Trophoblast cell (in vitro differentiated cells and primary cell): Measurements from ENCODE around the gene NPHP4.

ENCODE experiments used
- DNase-seq, 2 donors: peaks; one replicate each; pipeline ENCODE4 v3.0.0-alpha.2; 2016
- H2AFZ ChIP-seq: 2 replicates; pipeline ENCODE4 v1.6.1; 2013; ENCODE audit warnings: low read length, moderate library complexity, mild to moderate bottlenecking; ENCODE audit not compliant: insufficient read depth, poor library complexity
- H2AK5ac ChIP-seq: 2 replicates; pipeline ENCODE4 v1.6.1; 2013; ENCODE audit warnings: mild to moderate bottlenecking, low read length
- H2BK120ac ChIP-seq: 2 replicates; pipeline ENCODE4 v1.6.1; 2013; ENCODE audit warnings: low read length, mild to moderate bottlenecking, moderate library complexity; ENCODE audit not compliant: insufficient read depth, poor library complexity
- H2BK12ac ChIP-seq: 2 replicates; pipeline ENCODE4 v1.6.1; 2013; ENCODE audit warnings: mild to moderate bottlenecking, low read length, moderate library complexity
- H2BK5ac ChIP-seq: 2 replicates; pipeline ENCODE4 v1.6.1; 2013; ENCODE audit warnings: low read length, low read depth, moderate library complexity, mild to moderate bottlenecking; ENCODE audit not compliant: poor library complexity
- H3K14ac ChIP-seq: 2 replicates; pipeline ENCODE4 v1.6.1; 2013; ENCODE audit warnings: mild to moderate bottlenecking, low read length
- H3K18ac ChIP-seq: 2 replicates; pipeline ENCODE4 v1.6.1; 2013; ENCODE audit warnings: mild to moderate bottlenecking, low read length
- H3K23ac ChIP-seq: 2 replicates; pipeline ENCODE4 v1.6.1; 2013; ENCODE audit warnings: low read length
- H3K27ac ChIP-seq: 2 replicates; pipeline ENCODE4 v1.5.1; 2013; ENCODE audit warnings: low read depth, mild to moderate bottlenecking, inconsistent platforms, low read length, moderate library complexity
- H3K27me3 ChIP-seq: 2 replicates; pipeline ENCODE4 v1.6.1; 2013; ENCODE audit warnings: inconsistent platforms, mild to moderate bottlenecking, low read length, moderate library complexity; ENCODE audit not compliant: insufficient read depth
- H3K36me3 ChIP-seq, 2 experiments: 1 replicate in 1 of 2; 2 replicates in 1 of 2; pipeline ENCODE4 v1.6.1; 2013; ENCODE audit warnings: low read length in 2 of 2, mild to moderate bottlenecking in 2 of 2, moderate library complexity in 1 of 2; ENCODE audit not compliant: insufficient read depth in 2 of 2, control insufficient read depth in 1 of 2
- H3K4ac ChIP-seq: 2 replicates; pipeline ENCODE4 v1.6.1; 2013; ENCODE audit warnings: low read depth, mild to moderate bottlenecking, low read length, moderate library complexity
- H3K4me1 ChIP-seq, 2 experiments: 1 replicate in 1 of 2; 2 replicates in 1 of 2; pipeline ENCODE4 v1.6.1; 2013; ENCODE audit warnings: low read length in 2 of 2, mild to moderate bottlenecking in 2 of 2, moderate library complexity in 1 of 2; ENCODE audit not compliant: insufficient read depth in 2 of 2, control insufficient read depth in 1 of 2
- H3K4me2 ChIP-seq: 2 replicates; pipeline ENCODE4 v1.6.1; 2013; ENCODE audit warnings: inconsistent platforms, mild to moderate bottlenecking, low read length, moderate library complexity
- H3K4me3 ChIP-seq: 2 replicates; pipeline ENCODE4 v1.5.1; 2013; ENCODE audit warnings: mild to moderate bottlenecking, low read depth, low read length, inconsistent platforms
- H3K79me1 ChIP-seq: one replicate; pipeline ENCODE4 v1.6.1; 2013; ENCODE audit warnings: low read length
- H3K79me2 ChIP-seq: 2 replicates; pipeline ENCODE4 v1.6.1; 2013; ENCODE audit warnings: low read length, mild to moderate bottlenecking; ENCODE audit not compliant: control insufficient read depth, insufficient read depth, poor library complexity
- H3K9ac ChIP-seq: 2 replicates; pipeline ENCODE4 v1.6.1; 2013; ENCODE audit warnings: mild to moderate bottlenecking, low read length
- H3K9me3 ChIP-seq: 2 replicates; pipeline ENCODE4 v1.6.1; 2013; ENCODE audit warnings: low read depth, mild to moderate bottlenecking, control low read depth, inconsistent platforms, low read length; ENCODE audit not compliant: insufficient read depth
- H4K12ac ChIP-seq: 2 replicates; pipeline ENCODE4 v1.6.1; 2013; ENCODE audit warnings: low read depth, mild to moderate bottlenecking, low read length, moderate library complexity
- H4K8ac ChIP-seq: 2 replicates; pipeline ENCODE4 v1.6.1; 2013; ENCODE audit warnings: low read depth, mild to moderate bottlenecking, low read length, moderate library complexity
- H4K91ac ChIP-seq: one replicate; pipeline ENCODE4 v1.6.1; 2013; ENCODE audit warnings: low read depth, mild to moderate bottlenecking, low read length, moderate library complexity
- WGBS: extraction: QIAGEN DNeasy Blood & Tissue Kit; methylation state at CpG from one replicate; pipeline ENCODE4 v1.1.7; 2013; ENCODE audit warnings: missing lambda C conversion rate; ENCODE audit not compliant: insufficient read length, insufficient coverage; ENCODE audit errors: extremely low coverage; 5-methylcytosine and 5-hydroxymethylcytosine counted together

Gene NPHP4

GRCh38 chr1:5873556-5873955 lies 118.7 kb downstream of the NPHP4 start:
- H4K12ac ChIP-seq = no peak overlapping the region
- no peak overlapping the region for H3K9ac ChIP-seq
- H3K4me3 ChIP-seq = no peak overlapping the region
- no CpG with 5 or more reads among the region's 7 CpGs for WGBS
- no peak overlapping the region for H2BK120ac ChIP-seq
- no peak overlapping the region for H2AFZ ChIP-seq
- no peak overlapping the region for H2BK5ac ChIP-seq
- no peaks in the 10 kb centered on the region for H3K79me1 ChIP-seq
- H3K9me3 ChIP-seq = peaks cover 7% of the 10 kb centered on the region
- no peak overlapping the region for H4K91ac ChIP-seq
- H3K4me1 ChIP-seq = no peaks in the 10 kb centered on the region
- H3K4me2 ChIP-seq = no peak overlapping the region
- H3K4ac ChIP-seq = no peak overlapping the region
- no peak overlapping the region for H3K18ac ChIP-seq
- peaks cover 0 to 6% of the 10 kb centered on the region in 2 experiments for H3K36me3 ChIP-seq
- H3K27me3 ChIP-seq = no peaks in the 10 kb centered on the region
- no peaks in the 10 kb centered on the region for H3K79me2 ChIP-seq
- H3K23ac ChIP-seq = no peak overlapping the region
- no peak overlapping the region for H3K14ac ChIP-seq
- H2BK12ac ChIP-seq = no peak overlapping the region
- H3K27ac ChIP-seq = no peak overlapping the region
- DNase-seq = no peak
- no peak overlapping the region for H2AK5ac ChIP-seq
- H4K8ac ChIP-seq = no peak overlapping the region

DNA sequence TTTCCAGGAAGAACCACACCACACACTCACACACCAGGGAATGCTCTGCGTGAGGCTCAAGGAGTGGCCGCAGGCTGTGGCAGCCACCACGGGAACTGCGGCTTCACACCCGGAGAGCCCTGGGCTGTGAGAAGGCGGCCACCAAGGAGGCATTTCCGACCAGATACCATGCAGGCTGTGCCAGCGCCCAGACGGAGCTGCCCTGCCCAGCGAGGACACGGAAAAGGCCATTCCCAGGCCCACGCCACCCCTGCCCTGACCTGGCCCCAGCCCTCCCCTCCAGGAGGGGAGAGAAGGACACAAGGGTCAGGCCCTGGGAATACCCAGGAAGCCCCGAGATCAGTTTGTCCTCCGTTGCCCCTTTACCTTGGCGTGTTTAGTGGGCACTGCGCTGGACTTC lies 119.3 kb downstream of the NPHP4 start:
- Histone ChIP-seq H3K4ac (no peak overlapping the region), H2BK12ac (no peak overlapping the region), H3K4me1 (no peaks in the 10 kb centered on the region), H4K8ac (no peak overlapping the region), H3K79me2 (no peaks in the 10 kb centered on the region), H2BK120ac (no peak overlapping the region), H2AK5ac (no peak overlapping the region), H3K4me3 (no peak overlapping the region), H3K9me3 (peaks cover 12% of the 10 kb centered on the region), H3K36me3 (peaks cover 0 to 6% of the 10 kb centered on the region in 2 experiments), H3K27ac (no peak overlapping the region), H3K9ac (no peak overlapping the region), H3K14ac (no peak overlapping the region), H4K12ac (no peak overlapping the region), H2AFZ (no peak overlapping the region), H2BK5ac (no peak overlapping the region), H3K23ac (no peak overlapping the region), H3K27me3 (no peaks in the 10 kb centered on the region), H3K79me1 (no peaks in the 10 kb centered on the region), H3K18ac (no peak overlapping the region), H4K91ac (no peak overlapping the region), H3K4me2 (no peak overlapping the region)
- DNase-seq = no peak
- WGBS = no CpG with 5 or more reads among the region's 16 CpGs

DNA sequence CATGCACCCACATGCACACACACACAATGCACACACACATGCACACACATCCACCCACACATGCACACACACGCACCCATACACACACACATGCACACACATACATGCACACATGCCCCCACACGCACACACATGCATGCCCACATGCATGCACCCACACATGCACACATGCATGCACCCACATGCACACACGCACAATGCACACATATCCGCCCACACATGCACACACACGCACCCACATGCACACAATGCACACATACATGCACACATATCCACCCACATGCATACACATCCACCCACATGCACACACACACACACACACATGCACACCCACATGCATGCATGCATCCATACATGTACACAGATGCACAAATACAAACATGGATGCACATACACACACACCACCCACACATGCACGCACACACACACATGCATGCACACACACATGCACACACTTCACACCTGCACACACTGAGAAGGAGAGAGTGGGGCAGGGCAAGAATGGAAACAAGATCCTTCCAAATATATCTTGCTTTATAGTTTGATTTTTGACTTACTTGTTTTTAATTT lies 123.2 kb downstream of the NPHP4 start:
- Histone ChIP-seq H3K4me2 (no peak overlapping the region), H4K8ac (no peak overlapping the region), H3K4me3 (peak overlapping the region; percentile 54), H3K9me3 (peaks cover 14% of the 10 kb centered on the region), H3K27ac (no peak overlapping the region), H3K79me2 (no peaks in the 10 kb centered on the region), H2AK5ac (no peak overlapping the region), H3K79me1 (no peaks in the 10 kb centered on the region), H2BK120ac (no peak overlapping the region), H3K9ac (no peak overlapping the region), H3K36me3 (no peaks in the 10 kb centered on the region), H3K4ac (no peak overlapping the region), H4K91ac (no peak overlapping the region), H3K4me1 (no peaks in the 10 kb centered on the region), H2AFZ (no peak overlapping the region), H2BK5ac (no peak overlapping the region), H2BK12ac (no peak overlapping the region), H3K18ac (no peak overlapping the region), H3K27me3 (no peaks in the 10 kb centered on the region), H4K12ac (no peak overlapping the region), H3K23ac (peak overlapping the region; percentile 74), H3K14ac (no peak overlapping the region)
- no CpG with 5 or more reads among the region's 6 CpGs for WGBS
- DNase-seq = no peak

GRCh38 chr1:5865774-5866173 lies 126.5 kb downstream of the NPHP4 start:
- Histone ChIP-seq H3K4me2 (no peak overlapping the region), H3K27ac (no peak overlapping the region), H4K12ac (no peak overlapping the region), H3K9me3 (peaks cover 14% of the 10 kb centered on the region), H4K8ac (no peak overlapping the region), H3K23ac (no peak overlapping the region), H2BK12ac (no peak overlapping the region), H2AK5ac (no peak overlapping the region), H2AFZ (no peak overlapping the region), H3K79me1 (no peaks in the 10 kb centered on the region), H2BK120ac (no peak overlapping the region), H3K4me1 (no peaks in the 10 kb centered on the region), H3K18ac (no peak overlapping the region), H2BK5ac (no peak overlapping the region), H3K79me2 (no peaks in the 10 kb centered on the region), H3K4ac (no peak overlapping the region), H3K9ac (no peak overlapping the region), H3K36me3 (no peaks in the 10 kb centered on the region), H3K14ac (no peak overlapping the region), H4K91ac (no peak overlapping the region), H3K27me3 (no peaks in the 10 kb centered on the region), H3K4me3 (no peak overlapping the region)
- no peak for DNase-seq
- WGBS = no CpG with 5 or more reads among the region's 7 CpGs
